Right kidney (tissue), 1 donor: ENCODE measurements around the gene CCDC102B.
"Not testable (repeated sequence)": the region's sequence is repeated elsewhere in the genome, so short reads cannot be mapped to it uniquely, and the experiment has no call there.

Experiments used
- DNase-seq: peaks from one replicate; pipeline ENCODE4 v3.0.0-alpha.2; 2016

CCDC102B gene

DNA sequence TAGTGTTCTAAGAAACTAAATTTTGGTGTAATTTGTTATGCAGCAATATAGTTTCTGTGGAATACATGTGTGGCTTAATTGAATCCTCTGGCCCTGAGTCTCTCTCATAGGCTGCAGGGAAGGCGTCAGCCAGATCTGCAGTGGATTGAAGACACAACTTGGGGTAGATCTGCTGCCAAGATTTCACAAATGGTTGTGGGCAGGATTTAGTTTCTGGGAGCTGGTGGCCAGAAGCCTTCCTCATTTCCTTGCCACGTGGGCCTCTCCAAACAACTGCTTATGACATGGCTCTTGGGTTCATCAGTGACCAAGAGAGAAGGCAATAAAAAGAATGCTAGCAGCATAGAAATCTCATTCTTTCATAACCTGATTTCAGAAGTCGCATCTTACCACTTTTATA, 28.2 kb downstream of the CCDC102B start:
- no peak for DNase-seq

DNA sequence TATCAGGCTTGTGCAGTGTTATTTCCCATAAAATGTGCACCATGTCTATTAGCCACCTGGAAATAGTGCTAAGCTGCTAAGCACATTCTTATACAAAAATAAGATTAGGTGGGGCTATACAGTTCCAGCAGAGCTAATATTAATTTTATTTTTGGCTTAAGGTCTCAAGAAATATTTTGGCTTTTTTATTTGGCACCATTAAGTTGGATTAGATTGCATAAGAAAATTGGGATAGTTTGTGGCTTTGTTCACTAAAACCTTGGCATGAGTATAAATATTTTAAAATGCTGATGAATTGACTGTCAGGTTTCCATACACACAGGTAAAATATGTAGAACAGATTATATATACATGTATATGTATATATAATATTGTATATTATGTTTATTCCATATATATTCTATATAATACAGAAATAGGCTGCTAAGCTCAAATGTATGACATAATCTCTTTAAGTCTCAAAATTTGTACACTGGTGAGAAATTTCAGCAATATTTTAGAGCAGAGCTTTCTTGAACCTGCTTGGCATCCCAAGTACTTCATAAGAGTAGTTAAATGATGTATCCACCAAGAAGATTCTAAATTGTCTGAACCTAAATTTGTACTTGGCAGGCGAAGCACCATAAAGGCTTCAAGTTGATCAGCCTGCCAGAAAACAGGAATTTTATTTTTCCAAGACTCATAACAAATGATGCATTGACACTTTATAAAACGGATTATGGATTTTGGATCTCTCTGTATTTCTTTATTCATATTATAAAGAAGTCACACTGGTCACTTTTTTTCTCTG, 32.6 kb downstream of the CCDC102B start:
- DNase-seq = no peak

DNA sequence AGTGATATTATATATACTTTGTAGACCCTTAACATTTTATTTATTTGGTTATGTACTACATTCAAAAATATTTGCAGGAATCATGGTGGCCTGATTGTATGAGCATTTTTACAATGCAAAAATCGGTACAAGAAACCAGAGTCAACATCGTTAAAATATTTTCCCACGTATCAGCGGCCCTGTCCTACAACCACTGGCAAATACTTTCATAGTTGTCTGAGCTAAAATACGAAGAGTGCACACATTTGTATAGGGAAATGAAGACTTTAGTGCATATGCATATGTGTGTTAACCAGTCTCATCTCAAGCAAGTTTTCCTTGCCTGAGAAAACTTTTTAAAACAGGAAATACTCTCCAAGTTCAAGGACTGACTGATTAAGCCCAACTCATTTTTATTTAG, 35.9 kb downstream of the CCDC102B start:
- DNase-seq = no peak

DNA sequence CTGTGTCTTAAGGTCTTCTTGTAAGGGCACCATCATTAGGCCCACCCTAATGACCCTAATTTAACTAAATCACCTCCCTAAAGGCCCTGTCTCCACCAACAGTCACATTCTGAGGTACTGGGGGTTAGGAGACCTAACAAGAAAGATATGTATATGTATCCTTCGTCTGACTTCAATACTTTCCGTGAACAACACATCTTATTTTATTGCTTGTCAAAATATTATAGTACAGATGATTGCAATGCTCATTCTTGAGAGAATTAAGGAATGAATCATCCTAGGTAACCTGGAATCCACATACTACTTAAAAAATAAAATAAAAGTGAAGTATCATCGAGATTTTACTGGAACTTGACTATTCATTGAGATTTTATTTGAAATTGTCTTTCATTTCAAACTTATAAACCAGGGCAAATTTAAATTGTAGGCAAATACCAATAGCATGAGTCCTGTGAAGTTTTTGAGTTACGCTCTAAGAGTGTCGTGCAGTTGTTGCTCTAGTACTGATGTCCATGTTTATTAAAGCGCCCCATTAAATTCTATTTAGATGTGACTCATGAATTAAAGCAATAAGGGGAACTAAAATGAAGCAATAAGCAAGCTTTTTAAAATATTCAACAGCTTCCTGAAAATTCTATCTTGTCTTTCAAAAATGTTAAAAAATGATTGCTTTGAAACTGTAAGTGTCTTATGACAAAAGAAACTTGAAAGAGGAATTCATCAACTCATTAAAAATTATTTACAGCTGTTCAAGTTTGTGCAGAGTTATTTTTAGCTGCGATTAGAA, 40.0 kb downstream of the CCDC102B start:
- DNase-seq = no peak

DNA sequence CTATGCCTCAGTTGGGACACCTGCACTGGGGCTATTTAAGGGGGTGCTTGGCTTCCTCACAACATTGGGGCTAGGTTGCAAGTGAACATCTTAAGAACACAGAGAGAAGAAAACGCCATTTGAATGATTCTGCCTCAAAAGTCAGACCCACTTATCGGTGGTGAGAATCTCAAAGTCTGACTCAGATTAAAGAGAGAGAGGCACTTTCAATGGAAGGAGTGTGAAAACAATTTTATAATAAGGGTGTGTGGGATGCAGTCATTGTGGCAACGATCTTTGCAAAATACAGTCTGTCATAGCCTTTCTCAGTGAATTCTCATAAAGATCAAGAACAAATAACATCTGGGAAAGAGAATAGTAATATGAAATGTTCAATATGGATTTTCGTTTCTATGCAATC, 41.8 kb downstream of the CCDC102B start:
- DNase-seq = no peak

DNA sequence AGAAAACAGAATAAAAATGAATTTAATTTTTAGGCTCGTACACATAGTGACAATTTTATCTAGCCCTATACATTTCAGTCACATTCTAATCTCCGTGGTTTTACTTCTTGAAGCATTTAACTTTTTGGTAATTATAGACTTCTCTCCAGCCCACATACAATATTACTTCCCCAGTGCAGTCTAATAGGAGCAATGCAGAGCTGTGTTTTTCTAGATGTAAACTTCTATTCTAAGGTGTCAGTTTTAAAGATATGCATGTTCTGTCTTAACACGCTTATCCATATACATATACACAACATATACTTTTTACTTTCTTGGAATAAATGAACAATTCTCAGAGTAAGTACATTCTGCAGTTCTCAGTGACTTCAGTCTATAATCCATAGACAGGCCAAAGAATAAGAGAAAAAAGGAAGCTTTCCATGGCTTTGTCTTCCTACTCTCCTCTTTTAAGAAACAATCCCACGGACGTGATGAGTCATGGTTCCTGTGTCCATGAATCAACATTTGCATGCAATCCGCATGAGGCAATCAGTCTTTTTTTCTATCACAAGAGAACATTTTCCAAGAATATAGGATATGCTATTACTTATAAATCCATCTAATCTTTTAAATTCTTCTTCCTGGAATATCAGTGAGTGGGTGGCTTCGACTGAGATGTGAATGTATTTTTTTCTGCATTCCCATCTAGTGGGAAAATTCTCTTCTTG, 42.8 kb downstream of the CCDC102B start:
- no peak for DNase-seq

DNA sequence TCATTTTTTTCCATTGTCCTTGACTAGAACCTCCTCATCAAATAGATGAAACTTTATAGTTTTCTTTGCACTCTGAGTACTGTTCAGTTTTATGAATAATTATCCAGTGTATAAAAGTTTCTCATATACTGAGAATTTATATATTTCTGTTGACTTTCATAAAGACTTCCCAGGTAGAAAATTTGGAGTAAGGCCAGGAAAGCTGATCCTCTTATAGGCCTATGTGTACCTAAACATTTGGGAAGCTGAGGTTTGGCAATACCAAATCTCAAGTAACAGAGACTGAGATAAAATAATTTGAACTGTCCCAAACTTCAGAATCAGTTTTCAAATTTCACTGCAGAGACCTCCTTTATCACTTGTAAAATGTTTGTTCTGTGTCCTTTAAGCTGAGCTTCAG, 43.4 kb downstream of the CCDC102B start:
- DNase-seq = no peak

DNA sequence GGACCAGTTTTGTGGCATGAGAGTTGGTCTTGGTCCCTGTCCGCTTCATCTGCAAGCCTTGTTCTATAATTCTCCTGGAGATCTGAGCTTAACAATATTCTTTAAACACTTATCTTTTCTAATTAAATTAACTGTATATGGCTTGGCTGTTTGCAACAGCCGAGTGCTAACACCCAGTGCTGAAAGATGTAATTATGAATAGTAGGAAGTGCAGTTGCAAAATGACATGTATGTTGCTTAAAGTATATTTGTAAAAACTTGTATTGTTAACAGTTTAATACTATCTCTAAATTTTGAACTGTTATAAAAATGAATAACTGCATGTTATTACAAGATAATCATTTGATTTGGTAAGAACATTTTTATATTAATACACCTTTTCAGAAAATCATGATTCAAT, 45.1 kb downstream of the CCDC102B start:
- DNase-seq = no peak

DNA sequence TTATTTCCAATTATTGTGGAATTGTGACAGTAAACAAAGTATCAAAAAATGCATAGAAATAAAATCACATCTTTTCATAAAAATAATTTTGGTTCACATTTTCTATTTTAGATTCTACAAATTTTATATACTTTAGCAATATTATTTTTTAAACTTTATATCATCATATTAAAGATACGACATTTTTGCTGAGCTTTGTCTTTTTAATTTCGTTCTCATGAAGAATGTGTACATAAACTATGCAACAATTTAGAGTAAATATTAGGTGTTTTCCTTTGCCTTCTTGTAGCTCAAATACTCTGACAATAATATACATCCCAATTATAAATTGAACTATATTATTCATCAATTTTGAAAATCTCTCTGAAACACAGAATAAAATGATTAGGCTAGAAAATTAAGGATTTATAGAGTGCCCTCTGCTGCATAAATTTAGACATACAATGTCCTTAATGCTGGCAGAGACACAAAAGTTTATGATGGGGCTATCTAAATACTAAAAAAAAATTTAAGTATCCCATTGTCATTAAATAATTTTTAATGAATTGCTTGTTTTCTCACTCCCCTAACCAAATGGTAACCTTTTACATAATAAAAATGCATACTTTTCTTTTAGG, 45.7 kb downstream of the CCDC102B start:
- no peak for DNase-seq

DNA sequence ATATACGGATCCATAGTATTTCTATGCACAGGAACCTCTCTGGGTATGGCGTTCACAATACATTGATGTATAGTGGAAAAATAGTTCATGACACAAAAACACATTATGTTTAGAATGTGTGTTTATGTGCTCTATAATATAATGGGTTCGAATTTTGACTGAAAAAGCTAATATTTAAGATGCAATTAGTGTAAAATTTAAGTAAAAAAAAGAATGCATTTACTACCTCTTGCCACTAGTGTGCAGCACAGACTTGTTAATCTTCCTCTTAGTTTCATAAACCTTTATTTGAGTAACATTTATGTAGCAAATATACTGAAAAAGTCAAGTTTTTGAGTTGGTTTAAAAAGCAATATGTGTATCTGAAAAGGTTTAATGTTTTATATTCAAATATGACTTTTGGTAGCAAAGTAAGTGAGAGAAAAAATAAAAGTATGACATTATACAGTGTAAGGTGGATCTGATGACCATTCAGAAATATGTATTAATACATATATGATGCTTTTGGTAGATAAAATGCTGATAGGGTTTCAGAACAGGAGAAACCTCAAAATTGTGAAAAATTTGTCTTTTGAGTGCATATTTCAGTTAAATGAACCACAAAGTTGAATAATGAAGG, 49.4 kb downstream of the CCDC102B start:
- DNase-seq = peak; percentile 6

DNA sequence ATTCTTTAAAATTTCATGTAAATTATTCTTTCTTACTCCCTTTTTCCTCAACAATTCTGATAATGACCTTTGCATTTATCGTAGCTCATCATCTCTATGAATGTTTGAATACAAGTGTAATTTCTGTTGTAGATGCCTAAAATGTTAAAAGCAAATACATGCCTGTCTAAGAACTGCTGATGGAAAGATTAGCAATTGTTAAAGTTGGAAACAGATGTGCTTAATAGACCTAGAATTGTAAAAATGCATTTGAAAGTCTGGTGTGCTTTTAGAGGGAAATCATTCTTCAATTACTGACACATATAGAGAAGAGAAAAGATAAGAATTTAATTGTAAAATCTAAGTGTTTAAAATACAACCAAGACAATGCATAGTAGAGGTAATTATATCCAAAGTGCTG, 50.4 kb downstream of the CCDC102B start:
- DNase-seq = no peak

DNA sequence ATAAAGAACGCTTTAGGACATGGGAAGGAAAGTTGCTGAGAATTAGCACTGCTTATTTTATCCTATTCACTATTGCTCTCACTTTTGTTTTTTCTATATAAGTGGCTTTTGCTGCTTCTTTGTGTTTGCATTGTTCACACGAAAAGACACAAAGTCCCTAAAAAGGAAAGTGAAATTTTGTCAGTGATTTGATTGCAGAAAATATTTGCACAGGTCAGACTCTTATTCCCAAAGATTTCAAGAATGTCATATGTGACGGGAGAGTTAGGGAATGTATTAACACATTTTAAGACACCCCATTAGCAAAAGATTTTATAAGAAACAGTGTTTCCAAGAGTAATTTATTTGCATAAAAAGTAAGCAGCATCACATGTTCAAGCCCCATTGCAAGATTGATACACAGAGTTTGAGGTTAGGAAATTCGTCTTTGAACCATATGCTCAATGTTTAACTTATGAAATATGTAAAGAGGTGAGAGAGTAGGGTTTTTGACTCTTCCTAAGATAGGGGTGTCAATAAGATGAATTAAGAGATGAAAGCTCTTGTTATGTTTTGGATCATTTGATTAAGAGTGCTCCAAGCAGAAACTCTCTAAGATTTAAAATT, 57.0 kb downstream of the CCDC102B start:
- no peak for DNase-seq

DNA sequence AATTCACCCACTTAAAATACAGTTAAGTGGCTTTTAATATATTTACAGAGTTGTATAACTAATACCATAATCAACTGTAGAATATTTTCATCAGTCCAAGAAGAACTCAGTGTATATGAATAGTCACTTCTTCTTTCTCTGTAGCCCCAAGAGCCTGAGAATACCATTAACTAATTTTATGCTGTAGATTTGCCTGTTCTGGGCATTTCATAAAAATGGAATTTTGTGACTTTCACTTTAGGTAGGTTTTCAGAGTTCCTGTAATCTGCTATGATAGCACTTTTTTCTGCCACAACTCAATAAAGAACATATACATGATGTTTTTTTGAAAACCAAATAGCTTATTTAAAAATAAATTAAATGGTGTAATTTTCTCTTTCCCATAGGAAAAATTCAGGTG, 57.6 kb downstream of the CCDC102B start:
- no peak for DNase-seq

DNA sequence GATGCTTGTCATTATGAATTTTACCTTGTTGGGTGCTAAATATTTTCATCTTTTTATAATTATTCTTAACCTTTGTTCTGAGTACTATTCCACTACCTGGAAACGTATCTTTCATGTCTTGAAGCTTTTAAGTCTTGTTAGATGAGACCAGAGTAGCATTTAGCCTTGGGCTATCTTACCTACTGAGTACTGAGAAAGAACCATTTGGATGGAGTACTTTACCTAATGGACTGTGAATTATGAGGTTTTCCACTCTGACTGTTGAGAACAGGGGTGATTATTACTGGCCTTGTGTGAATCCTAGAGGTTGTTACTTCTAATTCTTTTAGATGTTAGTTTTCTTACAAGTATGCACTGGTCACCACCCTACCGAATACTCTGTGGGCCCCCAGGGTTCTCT, 63.5 kb downstream of the CCDC102B start:
- no peak for DNase-seq

DNA sequence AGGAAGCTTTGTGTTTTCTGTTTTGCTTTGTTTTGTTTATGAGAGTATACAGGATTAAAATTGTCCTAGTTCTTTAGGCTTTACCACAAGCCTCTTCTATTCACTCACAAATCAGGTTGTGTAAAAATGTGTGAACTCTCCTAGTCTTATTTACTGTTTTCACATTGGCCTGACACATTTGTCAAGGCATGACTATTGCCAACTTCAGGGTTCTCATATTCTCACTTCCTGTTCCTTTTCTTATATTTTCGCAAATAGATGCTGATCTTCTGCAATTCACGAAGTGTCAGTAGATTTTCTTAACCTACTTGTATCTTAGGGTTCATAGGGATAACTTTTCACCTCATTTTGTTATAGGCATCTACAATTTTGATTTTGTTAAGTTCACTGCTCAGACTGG, 67.1 kb downstream of the CCDC102B start:
- DNase-seq = no peak

DNA sequence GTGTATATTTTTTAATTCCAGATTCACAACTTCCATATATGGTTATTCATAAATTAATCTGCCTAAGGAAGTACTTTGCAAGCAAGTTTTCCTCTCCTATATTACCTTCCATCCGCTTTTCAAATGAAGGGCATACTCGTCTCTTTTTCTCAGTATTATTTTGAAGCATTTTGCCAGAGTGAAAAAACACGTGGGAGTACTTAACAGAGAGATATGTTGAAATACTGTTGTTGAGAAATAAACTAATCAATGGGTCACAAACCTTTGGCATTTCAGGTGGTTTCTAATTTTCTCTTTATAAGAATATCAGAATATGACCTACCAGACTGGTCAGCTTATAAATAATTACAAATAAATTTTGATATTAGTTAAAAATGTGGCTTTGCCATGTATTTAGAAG, 67.6 kb downstream of the CCDC102B start:
- no peak for DNase-seq

DNA sequence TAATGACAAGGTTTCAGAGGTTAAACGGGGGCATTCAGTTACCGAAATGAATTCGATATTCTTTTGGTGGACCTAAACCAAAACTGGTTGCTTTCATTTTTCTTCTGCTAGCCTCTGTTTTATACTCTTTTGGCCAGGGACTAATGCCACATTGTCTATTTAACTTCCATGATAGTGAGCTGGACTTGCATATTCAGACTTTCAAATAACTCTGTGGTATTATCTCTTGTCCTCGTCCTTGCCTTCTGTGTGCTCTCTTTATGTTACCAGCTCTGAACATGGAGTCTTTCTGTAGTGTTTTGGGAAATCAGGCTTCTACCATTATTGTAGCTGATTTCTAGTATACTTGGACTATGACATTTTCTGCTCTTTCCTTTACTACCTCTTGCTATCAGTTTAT, 75.1 kb downstream of the CCDC102B start:
- DNase-seq = no peak

DNA sequence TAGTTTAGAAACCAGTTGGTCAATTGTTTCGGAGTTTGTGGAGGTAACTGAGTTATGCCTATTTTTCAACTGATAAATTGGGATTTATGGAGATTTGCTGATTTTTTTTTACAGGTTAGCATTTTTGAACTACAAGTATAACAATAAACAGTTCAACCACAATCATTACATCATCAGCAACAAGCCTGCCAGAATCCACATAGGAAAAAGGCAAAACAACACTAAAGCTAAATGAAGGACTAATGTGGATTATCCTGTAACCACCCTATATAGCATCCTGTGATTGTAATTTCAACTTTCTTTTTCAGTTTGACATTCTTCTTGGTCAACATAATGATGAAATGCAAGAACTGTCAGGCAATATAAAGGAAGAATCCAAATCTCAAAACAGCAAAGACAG, 76.5 kb downstream of the CCDC102B start:
- no peak for DNase-seq

DNA sequence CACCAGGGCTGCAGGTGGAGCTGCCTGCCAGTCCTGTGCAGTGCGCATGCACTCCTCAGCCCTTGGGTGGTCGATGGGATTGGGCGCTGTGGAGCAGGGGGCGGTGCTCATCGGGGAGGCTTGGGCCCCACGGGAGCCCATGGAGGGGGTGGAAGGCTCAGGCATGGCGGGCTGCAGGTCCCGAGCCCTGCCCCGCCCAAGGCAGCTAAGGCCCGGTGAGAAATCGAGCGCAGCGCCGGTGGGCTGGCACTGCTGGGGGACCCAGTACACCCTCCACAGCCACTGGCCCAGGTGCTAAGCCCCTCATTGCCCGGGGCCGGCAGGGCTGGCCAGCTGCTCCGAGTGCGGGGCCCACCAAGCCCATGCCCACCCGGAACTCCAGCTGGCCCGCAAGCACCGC, 82.1 kb downstream of the CCDC102B start:
- DNase-seq = not testable (repeated sequence)

DNA sequence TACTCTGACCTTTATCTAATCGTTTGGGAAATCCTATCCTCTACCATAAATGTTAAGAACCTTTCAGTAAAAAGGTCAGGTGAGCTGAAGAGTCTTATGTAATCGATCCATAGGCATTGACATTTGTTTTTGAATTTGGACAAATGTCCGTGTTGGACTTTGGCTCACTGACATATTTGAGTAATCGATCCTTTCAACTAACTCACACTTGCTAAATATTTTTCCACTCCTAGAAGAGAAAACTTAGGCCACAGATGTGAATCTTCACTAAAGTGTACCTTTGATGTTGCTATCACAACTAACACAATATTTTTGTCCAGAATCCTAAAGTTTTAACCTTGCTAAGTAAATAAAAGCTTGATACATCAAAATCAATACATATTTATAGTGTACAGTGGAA, 89.5 kb downstream of the CCDC102B start:
- no peak for DNase-seq

DNA sequence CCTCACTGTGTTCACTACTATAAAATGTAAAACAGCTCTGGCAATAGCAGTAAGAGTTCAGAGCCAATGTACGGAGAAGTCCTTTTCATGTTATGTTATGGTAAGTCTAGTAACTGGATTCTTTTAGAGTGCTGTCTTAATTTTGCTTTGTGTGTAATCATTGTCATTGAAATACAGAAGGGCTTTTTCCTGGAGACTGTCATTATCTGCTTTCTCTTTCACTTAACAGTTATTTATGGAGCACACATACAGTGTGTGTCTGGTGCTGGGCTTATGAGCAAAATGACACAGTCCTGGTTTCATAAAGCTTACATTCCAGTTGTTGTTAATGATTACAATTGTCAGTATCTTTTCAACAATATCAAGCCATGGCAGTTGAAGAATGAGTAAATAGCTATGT, 95.5 kb downstream of the CCDC102B start:
- DNase-seq = no peak

DNA sequence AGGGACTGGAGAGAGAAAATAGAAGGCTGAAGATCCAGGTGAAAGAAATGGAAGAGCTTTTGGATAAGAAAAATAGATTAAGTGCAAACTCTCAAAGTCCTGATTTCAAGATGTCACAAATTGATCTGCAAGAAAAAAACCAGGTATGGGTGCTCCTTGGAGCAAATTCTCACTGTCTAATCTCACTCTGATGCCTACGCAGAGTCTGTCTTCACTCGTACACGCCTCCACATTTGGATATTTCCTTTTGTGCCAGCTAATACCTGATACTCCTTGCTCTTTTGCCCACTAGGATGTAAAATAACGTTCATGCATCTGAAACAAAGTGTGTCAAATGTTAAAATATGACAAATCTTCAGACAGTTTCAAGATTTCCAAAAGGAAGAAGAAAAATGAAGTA, 99.4 kb downstream of the CCDC102B start:
- no peak for DNase-seq
